ENCODE measurements around the gene CYLD.

CYLD gene

GRCh38 chr16:50731989-50732832 is 9.7 kb upstream of the CYLD start:
- no peak for FAIRE-seq
- DNase-seq (ENCODE audit: insufficient read length, low spot score): no peak
- no peak for TF ChIP-seq CTCF (IDR thresholded peaks at IDR 0.05; ENCODE audit: insufficient read depth, missing control alignments)

- no peak for FAIRE-seq
- no peak for DNase-seq (ENCODE audit: insufficient read length, low spot score)
- TF ChIP-seq CTCF (IDR thresholded peaks at IDR 0.05; ENCODE audit: insufficient read depth, missing control alignments): no peak
Measured at GRCh38 chr16:50733468-50733867, 8.4 kb upstream of the CYLD start.

- TF ChIP-seq CTCF (IDR thresholded peaks at IDR 0.05; ENCODE audit: insufficient read depth, missing control alignments): no peak
- FAIRE-seq (no peak), DNase-seq (ENCODE audit: insufficient read length, low spot score) (no peak)
Measured at GRCh38 chr16:50735629-50736122, 6.2 kb upstream of the CYLD start.

- FAIRE-seq (no peak), DNase-seq (ENCODE audit: insufficient read length, low spot score) (no peak)
- no peak for TF ChIP-seq CTCF (IDR thresholded peaks at IDR 0.05; ENCODE audit: insufficient read depth, missing control alignments)
Measured at GRCh38 chr16:50736448-50736847, 5.4 kb upstream of the CYLD start.

GRCh38 chr16:50737420-50737959 is 4.4 kb upstream of the CYLD start:
- no peak for FAIRE-seq
- DNase-seq (ENCODE audit: insufficient read length, low spot score): no peak
- no peak for TF ChIP-seq CTCF (IDR thresholded peaks at IDR 0.05; ENCODE audit: insufficient read depth, missing control alignments)

- DNase-seq (ENCODE audit: insufficient read length, low spot score) (no peak), FAIRE-seq (no peak)
Measured at GRCh38 chr16:50739031-50739430, 2.9 kb upstream of the CYLD start.

More at GRCh38 chr16:50739031-50739430, 2.9 kb upstream of the CYLD start:
- TF ChIP-seq CTCF (IDR thresholded peaks at IDR 0.05; ENCODE audit: insufficient read depth, missing control alignments): no peak

All from D721Med (cell line).